ENCODE data around the gene CCM2.

GRCh38 chr7:45080265-45080957, 80.4 kb downstream of the CCM2 start:
- TF ChIP-seq CTCF (conservative IDR thresholded peaks at IDR 0.05; ENCODE audit: low read length), result no peak
- no peak for TF ChIP-seq EZH2phosphoT487 (IDR thresholded peaks at IDR 0.05; ENCODE audit: borderline replicate concordance, low read depth, low read length)
